ENCODE data around the gene PGP.
"Not testable (repeated sequence)": the region's sequence is repeated elsewhere in the genome, so short reads cannot be mapped to it uniquely, and the experiment has no call there.

Gene PGP, protein sequence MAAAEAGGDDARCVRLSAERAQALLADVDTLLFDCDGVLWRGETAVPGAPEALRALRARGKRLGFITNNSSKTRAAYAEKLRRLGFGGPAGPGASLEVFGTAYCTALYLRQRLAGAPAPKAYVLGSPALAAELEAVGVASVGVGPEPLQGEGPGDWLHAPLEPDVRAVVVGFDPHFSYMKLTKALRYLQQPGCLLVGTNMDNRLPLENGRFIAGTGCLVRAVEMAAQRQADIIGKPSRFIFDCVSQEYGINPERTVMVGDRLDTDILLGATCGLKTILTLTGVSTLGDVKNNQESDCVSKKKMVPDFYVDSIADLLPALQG

DNA sequence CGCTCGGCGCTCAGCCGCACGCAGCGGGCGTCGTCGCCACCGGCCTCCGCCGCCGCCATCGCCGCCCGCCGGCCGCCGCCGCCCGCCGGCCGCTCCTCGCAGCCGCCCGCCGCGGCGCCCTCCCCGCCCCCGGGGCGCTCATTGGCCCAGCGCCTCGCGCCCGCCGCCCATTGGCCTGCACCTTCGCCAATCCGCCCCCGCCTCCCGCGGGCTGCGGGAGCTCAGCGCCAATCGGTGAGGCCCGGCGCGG is at the start of gene PGP:
PGP (minus strand) TSS at position 122 of the 250 bp plus-strand sequence; CDS start at position 59, 63 bp downstream.
- Histone ChIP-seq H3K27ac (ENCODE audit: low read depth, low read length) (peak within 1 kb of the TSS; percentile 91), H3K4me1 (ENCODE audit: control insufficient read depth, insufficient read depth, low read length) (peaks cover 20% of the 10 kb centered on the region), H3K36me3 (ENCODE audit: control insufficient read depth, insufficient read depth, low read length) (peaks cover 23% of the 10 kb centered on the region), H3K9ac (ENCODE audit: low read length) (peak within 1 kb of the TSS; percentile 100), H3K9me3 (ENCODE audit: control insufficient read depth, insufficient read depth, low read depth, low read length) (no peaks in the 10 kb centered on the region), H3K4me3 (ENCODE audit: low read depth, low read length) (peak within 1 kb of the TSS; percentile 95), H3K27me3 (ENCODE audit: control insufficient read depth, insufficient read depth, low read length) (no peaks in the 10 kb centered on the region)

DNA sequence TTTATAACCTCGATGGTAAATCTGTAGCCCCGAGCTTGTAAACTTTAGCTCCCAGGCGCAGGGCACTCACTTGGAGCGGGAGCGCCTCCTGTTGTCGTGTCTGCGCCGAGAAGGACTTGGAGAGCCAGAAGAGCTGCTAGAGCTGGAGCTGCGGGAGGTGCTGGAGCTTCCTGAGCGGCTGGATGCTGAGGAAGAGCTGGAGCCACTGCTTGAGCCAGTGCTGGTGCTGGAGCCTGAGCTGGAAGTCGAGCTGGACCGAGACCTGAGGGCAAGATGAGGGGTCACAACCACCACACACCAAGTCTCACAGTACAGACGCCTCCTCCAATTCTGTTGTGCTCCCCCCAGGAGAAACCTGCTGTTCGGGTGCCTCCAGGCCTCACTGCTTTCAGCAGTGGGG is 48.4 kb upstream of the PGP start:
- peaks cover 76% of the 10 kb centered on the region for H3K36me3 ChIP-seq (ENCODE audit: control insufficient read depth, insufficient read depth, low read length)
- H3K4me3 ChIP-seq (ENCODE audit: low read depth, low read length); H3K9ac ChIP-seq (ENCODE audit: low read length); H3K27me3 ChIP-seq (ENCODE audit: control insufficient read depth, insufficient read depth, low read length); H3K4me1 ChIP-seq (ENCODE audit: control insufficient read depth, insufficient read depth, low read length); H3K27ac ChIP-seq (ENCODE audit: low read depth, low read length); H3K9me3 ChIP-seq (ENCODE audit: control insufficient read depth, insufficient read depth, low read depth, low read length): not testable (repeated sequence)

DNA sequence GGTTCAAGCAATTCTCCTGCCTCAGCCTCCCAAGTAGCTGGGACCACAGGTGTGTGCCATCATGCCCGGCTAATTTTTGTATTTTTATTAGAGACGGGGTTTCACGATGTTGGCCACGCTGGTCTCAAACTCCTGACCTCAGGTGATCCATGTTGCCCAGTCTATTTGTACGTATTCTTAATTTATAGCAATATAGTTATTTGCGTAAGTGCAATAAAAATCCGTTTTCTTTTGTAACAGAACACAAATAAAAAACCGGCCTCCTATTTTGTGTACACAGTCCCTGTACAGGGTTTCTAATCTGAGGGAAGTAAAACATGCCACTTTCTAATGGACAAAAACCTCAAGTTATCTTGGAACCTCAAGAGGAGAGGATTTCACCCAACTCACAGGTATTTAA is 45.6 kb upstream of the PGP start:
- Histone ChIP-seq H3K9ac (ENCODE audit: low read length) (no peak overlapping the region), H3K27ac (ENCODE audit: low read depth, low read length) (no peak overlapping the region), H3K9me3 (ENCODE audit: control insufficient read depth, insufficient read depth, low read depth, low read length) (no peaks in the 10 kb centered on the region), H3K36me3 (ENCODE audit: control insufficient read depth, insufficient read depth, low read length) (peaks cover 99% of the 10 kb centered on the region), H3K27me3 (ENCODE audit: control insufficient read depth, insufficient read depth, low read length) (no peaks in the 10 kb centered on the region), H3K4me1 (ENCODE audit: control insufficient read depth, insufficient read depth, low read length) (no peaks in the 10 kb centered on the region), H3K4me3 (ENCODE audit: low read depth, low read length) (no peak overlapping the region)

DNA sequence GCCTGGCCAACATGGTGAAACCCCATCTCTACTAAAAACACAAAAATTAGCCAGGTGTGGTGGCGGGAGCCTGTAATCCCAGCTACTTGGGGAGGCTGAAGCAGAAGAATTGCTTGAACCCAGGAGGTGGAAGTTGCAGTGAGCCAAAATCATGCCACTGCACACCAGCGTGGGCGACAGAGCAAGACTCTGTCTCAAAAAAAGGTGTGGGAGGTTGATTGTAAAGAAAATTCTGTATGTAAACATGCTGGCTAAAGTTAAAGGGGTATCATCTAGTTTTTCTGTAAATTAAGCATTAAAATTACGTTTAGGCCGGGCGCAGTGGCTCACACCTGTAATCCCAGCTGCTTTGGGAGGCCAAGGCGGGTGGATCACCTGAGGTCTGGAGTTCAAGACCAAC is 43.9 kb upstream of the PGP start:
- H3K4me3 ChIP-seq (ENCODE audit: low read depth, low read length) = not testable (repeated sequence)

DNA sequence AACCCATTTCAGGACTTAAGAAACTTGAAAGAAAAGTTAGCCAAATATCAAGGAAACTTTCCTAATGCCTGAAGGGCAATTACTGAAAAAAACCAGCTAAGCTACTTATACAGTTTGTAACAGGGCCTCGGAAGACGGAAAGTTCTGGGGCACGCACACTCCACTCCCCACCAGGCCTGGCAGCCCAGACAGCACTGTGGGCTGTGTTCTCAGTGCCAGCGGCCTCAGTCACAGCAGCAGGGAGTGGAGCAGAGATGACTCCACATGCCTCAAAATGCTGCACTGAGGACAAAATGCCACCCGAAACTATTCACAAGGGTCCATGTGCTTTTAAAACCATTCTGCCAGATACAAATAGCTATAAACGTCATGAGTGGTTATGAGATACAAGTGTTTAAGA is 43.1 kb upstream of the PGP start:
- Histone ChIP-seq H3K4me1 (ENCODE audit: control insufficient read depth, insufficient read depth, low read length) (0 out of 2 replicates have a peak, but pooled peaks cover 1% of the 10 kb centered on the region), H3K9me3 (ENCODE audit: control insufficient read depth, insufficient read depth, low read depth, low read length) (no peaks in the 10 kb centered on the region), H3K9ac (ENCODE audit: low read length) (no peak overlapping the region), H3K27me3 (ENCODE audit: control insufficient read depth, insufficient read depth, low read length) (no peaks in the 10 kb centered on the region), H3K4me3 (ENCODE audit: low read depth, low read length) (no peak overlapping the region), H3K27ac (ENCODE audit: low read depth, low read length) (no peak overlapping the region), H3K36me3 (ENCODE audit: control insufficient read depth, insufficient read depth, low read length) (peaks cover 98% of the 10 kb centered on the region)

More for the DNA sequence above, 43.9 kb upstream of the PGP start:
- H3K36me3 ChIP-seq (ENCODE audit: control insufficient read depth, insufficient read depth, low read length) = peaks cover 98% of the 10 kb centered on the region
- H3K27me3 ChIP-seq (ENCODE audit: control insufficient read depth, insufficient read depth, low read length); H3K27ac ChIP-seq (ENCODE audit: low read depth, low read length); H3K4me1 ChIP-seq (ENCODE audit: control insufficient read depth, insufficient read depth, low read length); H3K9ac ChIP-seq (ENCODE audit: low read length); H3K9me3 ChIP-seq (ENCODE audit: control insufficient read depth, insufficient read depth, low read depth, low read length): not testable (repeated sequence)

DNA sequence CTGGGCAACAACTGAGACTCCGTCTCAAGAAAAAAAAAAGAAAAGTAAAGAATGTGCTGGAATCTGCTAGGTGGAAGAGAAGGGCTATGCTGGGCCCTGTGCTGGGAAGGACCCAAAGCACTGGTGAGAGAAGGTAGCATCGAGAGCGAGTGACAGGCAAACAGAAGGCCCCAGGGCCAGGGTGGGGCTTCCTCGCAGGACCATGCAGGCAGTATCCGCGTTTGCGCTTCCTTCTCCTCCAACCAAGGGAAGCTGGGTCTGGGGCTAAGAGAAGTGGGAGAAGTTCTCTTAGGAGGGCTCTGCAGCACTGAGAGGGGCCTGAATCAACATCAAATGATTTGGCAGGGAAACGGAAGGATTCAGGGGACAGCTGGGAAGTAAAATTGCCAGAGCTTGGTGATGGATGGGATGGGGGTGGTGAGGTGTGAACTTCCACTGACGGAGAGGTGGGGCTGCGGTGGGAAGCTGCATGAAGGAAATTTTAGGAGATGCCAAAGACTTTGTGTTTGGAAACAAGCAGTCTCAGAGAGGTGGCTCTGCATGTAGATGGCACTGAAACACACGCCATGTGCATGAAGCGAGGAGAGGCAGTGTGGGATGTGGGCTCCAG is 42.0 kb upstream of the PGP start:
- no peaks in the 10 kb centered on the region for H3K27me3 ChIP-seq (ENCODE audit: control insufficient read depth, insufficient read depth, low read length)
- H3K4me1 ChIP-seq (ENCODE audit: control insufficient read depth, insufficient read depth, low read length) = peaks cover 10% of the 10 kb centered on the region; the same call in 1 of the 2 replicates
- no peak overlapping the region for H3K27ac ChIP-seq (ENCODE audit: low read depth, low read length)
- H3K9me3 ChIP-seq (ENCODE audit: control insufficient read depth, insufficient read depth, low read depth, low read length) = no peaks in the 10 kb centered on the region
- no peak overlapping the region for H3K9ac ChIP-seq (ENCODE audit: low read length)
- H3K4me3 ChIP-seq (ENCODE audit: low read depth, low read length) = no peak overlapping the region
- H3K36me3 ChIP-seq (ENCODE audit: control insufficient read depth, insufficient read depth, low read length) = peaks cover 95% of the 10 kb centered on the region

DNA sequence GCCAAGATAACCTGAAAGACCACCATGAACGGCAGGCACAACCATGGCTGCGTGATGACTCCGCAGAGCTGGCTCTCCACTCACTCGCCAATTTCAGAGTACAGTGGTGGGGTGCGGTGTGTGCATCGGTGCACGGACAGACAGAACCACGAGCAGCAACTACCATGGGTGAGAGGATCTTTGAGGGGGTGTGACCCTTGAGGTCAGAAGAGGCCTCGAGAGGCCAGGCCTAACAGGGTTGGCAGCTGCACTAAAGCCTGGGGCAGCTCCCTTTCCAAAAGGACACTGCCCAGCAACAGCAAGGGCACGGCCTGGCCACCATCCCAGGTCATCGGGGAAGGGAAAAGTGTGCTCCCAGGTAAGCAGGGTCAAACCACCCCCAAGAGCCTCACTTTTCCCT is 38.7 kb upstream of the PGP start:
- Histone ChIP-seq H3K36me3 (ENCODE audit: control insufficient read depth, insufficient read depth, low read length) (peaks cover 71% of the 10 kb centered on the region), H3K27ac (ENCODE audit: low read depth, low read length) (no peak overlapping the region), H3K9me3 (ENCODE audit: control insufficient read depth, insufficient read depth, low read depth, low read length) (no peaks in the 10 kb centered on the region), H3K27me3 (ENCODE audit: control insufficient read depth, insufficient read depth, low read length) (no peaks in the 10 kb centered on the region), H3K4me3 (ENCODE audit: low read depth, low read length) (no peak overlapping the region), H3K4me1 (ENCODE audit: control insufficient read depth, insufficient read depth, low read length) (peaks cover 10% of the 10 kb centered on the region; the same call in 1 of the 2 replicates), H3K9ac (ENCODE audit: low read length) (no peak overlapping the region)

DNA sequence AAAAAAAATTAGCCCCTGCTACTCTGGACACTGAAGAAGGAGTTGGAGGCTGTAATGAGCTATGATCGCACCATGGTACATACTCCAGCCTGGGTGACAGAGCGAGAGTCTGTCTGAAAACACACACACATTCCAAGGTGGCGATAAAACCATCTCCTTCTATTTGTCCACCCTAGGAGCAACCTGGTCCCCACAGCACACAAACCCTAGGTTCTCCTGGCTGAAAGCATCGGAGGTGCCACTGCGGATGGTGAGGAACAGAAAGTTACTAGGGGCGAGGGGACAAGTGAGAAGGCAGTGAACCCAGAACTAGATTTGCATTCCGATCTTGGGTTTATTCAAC is 38.1 kb upstream of the PGP start:
- Histone ChIP-seq H3K9ac (ENCODE audit: low read length) (no peak overlapping the region), H3K4me3 (ENCODE audit: low read depth, low read length) (no peak overlapping the region), H3K4me1 (ENCODE audit: control insufficient read depth, insufficient read depth, low read length) (peaks cover 10% of the 10 kb centered on the region; the same call in 1 of the 2 replicates), H3K36me3 (ENCODE audit: control insufficient read depth, insufficient read depth, low read length) (peaks cover 66% of the 10 kb centered on the region), H3K27me3 (ENCODE audit: control insufficient read depth, insufficient read depth, low read length) (no peaks in the 10 kb centered on the region), H3K27ac (ENCODE audit: low read depth, low read length) (no peak overlapping the region), H3K9me3 (ENCODE audit: control insufficient read depth, insufficient read depth, low read depth, low read length) (no peaks in the 10 kb centered on the region)

DNA sequence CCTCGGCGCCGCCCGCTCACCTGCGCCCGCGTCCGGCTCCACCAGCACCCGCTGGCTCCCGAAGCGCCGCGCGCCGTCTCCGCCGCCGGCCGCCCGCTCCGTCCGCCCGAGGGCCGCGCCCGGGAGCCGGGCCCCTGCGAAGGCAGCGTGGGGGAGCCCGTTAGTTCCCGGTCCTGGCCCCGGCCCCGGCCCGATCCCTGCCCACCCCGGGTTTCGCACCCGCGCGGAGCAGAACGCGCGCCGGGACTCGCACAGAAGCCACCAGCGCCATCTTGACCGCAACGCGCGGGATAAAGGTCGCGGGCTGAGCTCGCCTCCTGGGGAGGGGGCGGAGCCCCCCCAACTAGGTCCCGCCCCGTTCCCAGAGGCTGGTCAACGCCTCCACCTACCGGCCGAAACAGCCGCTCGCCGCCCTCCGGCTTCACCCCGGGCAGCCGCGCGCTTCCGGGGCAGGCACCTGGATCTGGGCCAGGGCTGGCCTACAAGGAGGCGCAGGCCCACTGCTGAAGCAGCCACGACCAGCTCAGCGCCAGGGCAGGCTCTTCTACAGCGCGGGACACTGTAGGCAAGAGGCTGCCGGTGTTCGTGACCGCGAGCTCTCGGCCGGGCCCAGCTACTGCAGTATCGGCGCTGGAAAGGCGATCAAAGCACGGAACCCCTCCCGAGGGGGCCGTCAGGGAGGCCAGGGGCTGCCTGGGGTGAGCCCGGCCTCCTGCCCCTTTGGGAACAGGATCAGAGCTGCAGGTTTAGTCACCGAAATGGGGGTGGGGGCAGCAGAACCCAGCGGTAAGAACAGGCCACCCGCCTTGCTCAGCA is 36.9 kb upstream of the PGP start, which contains the start of gene ECI1:
ECI1 (minus strand) TSS at position 292 of the 816 bp plus-strand sequence; CDS start at position 271, 21 bp downstream.
- H3K4me3 ChIP-seq (ENCODE audit: low read depth, low read length) = peak within 1 kb of the TSS; percentile 74
- H3K9me3 ChIP-seq (ENCODE audit: control insufficient read depth, insufficient read depth, low read depth, low read length) = no peaks in the 10 kb centered on the region
- H3K27ac ChIP-seq (ENCODE audit: low read depth, low read length) = peak within 1 kb of the TSS; percentile 75
- H3K36me3 ChIP-seq (ENCODE audit: control insufficient read depth, insufficient read depth, low read length) = peaks cover 57% of the 10 kb centered on the region
- H3K27me3 ChIP-seq (ENCODE audit: control insufficient read depth, insufficient read depth, low read length) = no peaks in the 10 kb centered on the region
- peak within 1 kb of the TSS; percentile 67 for H3K9ac ChIP-seq (ENCODE audit: low read length)
- peaks cover 10% of the 10 kb centered on the region; the same call in 1 of the 2 replicates for H3K4me1 ChIP-seq (ENCODE audit: control insufficient read depth, insufficient read depth, low read length)

DNA sequence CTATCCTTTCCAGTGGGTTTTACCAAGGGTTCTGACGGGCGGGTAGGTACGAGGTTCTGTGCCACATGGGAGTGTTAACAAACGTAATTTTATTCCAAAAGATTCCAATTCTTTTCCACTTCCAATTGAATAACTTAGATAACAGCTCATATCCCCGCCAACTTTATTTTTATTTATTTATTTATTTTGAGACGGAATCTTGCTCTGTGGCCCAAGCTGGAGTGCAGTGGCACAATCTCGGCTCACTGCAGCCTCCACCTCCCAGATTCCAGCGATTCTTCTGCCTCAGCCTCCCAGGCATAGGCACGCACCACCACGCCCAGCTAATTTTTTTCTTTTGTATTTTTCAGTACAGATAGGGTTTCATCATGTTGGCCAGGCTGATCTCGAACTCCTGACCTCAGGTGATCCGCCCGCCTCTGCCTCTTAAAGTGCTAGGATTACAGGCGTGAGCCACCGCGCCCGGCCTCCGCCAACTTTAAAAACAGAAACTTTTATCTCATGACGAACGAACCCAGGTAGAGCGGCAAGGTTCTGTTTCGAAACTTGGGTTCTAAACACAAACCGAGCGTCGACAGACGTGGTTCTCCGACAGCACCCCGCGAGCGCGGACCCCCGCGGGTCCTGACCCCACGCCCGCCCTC is 36.1 kb upstream of the PGP start:
- no peaks in the 10 kb centered on the region for H3K27me3 ChIP-seq (ENCODE audit: control insufficient read depth, insufficient read depth, low read length)
- H3K4me3 ChIP-seq (ENCODE audit: low read depth, low read length) = peak overlapping the region; percentile 74
- H3K36me3 ChIP-seq (ENCODE audit: control insufficient read depth, insufficient read depth, low read length) = peaks cover 57% of the 10 kb centered on the region
- H3K4me1 ChIP-seq (ENCODE audit: control insufficient read depth, insufficient read depth, low read length) = peaks cover 10% of the 10 kb centered on the region; the same call in 1 of the 2 replicates
- H3K27ac ChIP-seq (ENCODE audit: low read depth, low read length) = peak overlapping the region; percentile 64; the same call in 1 of the 2 replicates
- H3K9me3 ChIP-seq (ENCODE audit: control insufficient read depth, insufficient read depth, low read depth, low read length) = no peaks in the 10 kb centered on the region
- H3K9ac ChIP-seq (ENCODE audit: low read length) = peak overlapping the region; percentile 67

Data from HUES6 (cell line).